Left lobe of liver (tissue), 2 donors: ENCODE measurements around the gene LDHB. TPM values are rescaled to one million over a fixed set of nuclear protein-coding genes. Genes with fewer than 3 reads are reported as not detected.
"Not testable (repeated sequence)": the region's sequence is repeated elsewhere in the genome, so short reads cannot be mapped to it uniquely, and the experiment has no call there.

Experiments
- ATAC-seq: fragments of 200-7000 bp; cut with Tn5 transposase; one replicate; pipeline ENCODE4 v1.9.1; 2020; ENCODE audit warnings: mild to moderate bottlenecking, moderate library complexity
- DNase-seq: peaks from one replicate; pipeline ENCODE4 v3.0.0-alpha.2; 2020; ENCODE audit warnings: low spot score
- total RNA-seq: library from RNA; stranded (reverse); gene quantifications from one replicate; pipeline ENCODE4 v1.2.1, GENCODE V29; 2021
- donor health status: DM: no; HTN: no; CAD: no; lungs with moderate emphysema.
- donor health status: DM: no; HTN: yes; CAD: no.

LDHB gene
- total RNA-seq: 23.2 TPM

- DNase-seq (peak; percentile 73), ATAC-seq (peak; percentile 95)
These were observed at the start of gene LDHB for GRCh38 chr12:21657326-21658077. LDHB (minus strand) TSS chr12:21657842; CDS start chr12:21654671, 3,171 bp downstream.

DNA sequence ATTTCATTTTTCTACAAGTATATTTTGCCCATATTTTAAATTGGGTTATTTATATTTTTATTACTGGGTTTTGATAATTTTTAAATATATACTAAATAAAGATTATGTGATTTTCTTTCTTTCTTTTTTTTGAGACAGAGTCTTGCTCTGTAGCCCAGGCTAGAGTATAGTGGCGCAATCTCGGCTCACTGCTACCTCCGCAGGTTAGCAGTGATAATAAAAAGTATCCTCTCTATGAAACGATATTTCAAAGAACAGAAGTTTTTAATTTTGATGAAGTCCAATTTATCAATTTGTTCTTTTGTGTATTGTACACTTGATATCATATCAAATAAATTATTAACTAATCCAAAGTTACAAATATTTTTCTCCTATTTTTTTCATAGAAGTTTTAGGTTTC is 47.2 kb upstream of the LDHB start:
- no peak for DNase-seq
- ATAC-seq: no peak

- DNase-seq (no peak), ATAC-seq (no peak)
These were observed 42.2 kb upstream of the LDHB start for GRCh38 chr12:21699851-21700250.

DNA sequence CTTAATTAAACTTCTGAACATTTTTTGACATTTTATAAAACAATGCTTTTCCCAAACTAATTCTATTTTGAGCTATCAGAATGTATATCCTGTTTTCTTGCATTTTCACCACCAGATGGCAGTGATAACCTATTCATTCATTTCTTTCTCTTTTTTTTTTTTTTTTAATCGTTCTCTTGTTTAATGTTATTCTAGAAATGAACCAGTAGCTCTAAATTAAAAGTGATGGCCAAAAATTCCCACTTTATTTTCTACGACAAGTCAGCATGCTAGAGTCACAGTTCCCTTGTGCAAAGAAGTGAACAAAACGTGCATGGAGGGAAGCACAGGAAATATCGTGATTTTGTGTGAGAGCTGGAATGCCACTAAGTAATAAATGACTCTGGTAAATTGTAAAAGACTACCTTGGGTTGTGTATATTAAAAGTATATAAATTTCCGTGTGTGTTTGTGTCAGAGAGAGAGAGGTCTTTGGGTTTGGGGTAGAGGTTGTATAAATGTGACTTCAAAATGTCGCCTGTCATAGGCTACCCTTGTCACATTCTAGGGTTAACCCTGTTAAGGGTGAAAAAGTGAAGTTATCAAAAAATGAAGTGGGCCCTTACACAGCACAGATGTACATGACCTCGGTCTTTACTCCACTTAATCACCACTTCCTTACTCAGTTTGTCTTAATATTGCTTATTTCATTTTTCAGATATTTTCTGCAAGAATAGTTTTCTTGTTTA is 40.4 kb upstream of the LDHB start:
- no peak for DNase-seq
- peak; percentile 82 for ATAC-seq

DNA sequence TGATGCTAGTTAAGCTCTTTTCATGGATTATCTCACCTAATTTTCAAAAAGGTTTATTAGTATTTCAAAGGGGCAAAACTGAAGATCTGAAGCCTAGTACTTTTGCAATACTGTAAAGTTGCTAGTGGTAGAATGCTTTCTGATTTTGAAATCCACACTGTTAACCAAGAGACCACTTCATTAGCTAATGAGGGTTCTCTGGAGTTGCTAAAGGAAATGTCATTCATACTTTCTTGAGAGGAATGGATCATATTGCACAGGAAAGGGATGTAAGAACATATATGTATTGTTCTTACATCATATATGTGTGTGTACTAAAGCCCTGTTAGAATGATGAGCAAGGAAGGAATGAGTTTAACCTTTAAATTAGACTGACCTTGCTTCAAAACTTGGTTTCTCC is 39.0 kb upstream of the LDHB start:
- no peak for ATAC-seq
- no peak for DNase-seq

GRCh38 chr12:21695986-21696385 is 38.3 kb upstream of the LDHB start:
- DNase-seq (no peak), ATAC-seq (no peak)

DNA sequence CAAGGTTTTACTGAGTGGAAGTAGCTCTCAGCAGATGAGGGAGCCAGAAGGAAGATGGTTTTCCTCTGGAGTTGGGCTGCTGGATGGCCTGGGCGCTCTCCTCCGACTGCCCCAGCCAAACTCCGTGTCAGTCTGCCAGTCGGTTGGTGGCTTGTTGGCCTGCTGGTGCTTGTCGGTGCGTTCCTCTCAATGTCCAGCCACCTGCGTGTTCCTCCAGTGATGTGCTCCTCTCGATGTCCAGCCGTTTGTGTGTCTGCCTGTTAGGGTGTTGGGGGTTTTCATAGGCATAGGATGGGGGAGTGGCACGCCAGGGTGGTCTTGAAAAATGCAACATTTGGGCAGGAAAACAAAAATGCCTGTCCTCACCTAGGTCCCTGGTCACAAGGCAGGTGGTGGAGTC is 37.0 kb upstream of the LDHB start:
- no peak for DNase-seq
- ATAC-seq: no peak

DNA sequence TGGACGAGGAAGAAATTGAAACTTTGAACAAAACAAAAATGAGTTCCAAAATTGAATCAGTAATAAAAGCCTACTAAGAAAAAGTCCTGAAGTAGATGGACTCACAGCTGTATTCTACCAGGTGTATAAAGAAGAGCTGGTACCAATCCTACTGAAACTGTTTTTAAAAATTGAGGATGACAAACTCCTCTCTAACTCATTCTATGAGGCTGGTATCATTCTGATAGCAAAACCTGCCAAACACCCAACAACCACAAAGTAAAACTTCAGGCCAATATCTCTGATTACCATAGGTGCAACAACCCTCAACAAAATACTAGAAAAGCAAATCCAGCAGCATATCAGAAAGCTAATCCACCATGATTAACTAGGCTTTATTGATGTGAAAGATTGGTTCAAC is 33.9 kb upstream of the LDHB start:
- ATAC-seq: no peak
- no peak for DNase-seq

DNA sequence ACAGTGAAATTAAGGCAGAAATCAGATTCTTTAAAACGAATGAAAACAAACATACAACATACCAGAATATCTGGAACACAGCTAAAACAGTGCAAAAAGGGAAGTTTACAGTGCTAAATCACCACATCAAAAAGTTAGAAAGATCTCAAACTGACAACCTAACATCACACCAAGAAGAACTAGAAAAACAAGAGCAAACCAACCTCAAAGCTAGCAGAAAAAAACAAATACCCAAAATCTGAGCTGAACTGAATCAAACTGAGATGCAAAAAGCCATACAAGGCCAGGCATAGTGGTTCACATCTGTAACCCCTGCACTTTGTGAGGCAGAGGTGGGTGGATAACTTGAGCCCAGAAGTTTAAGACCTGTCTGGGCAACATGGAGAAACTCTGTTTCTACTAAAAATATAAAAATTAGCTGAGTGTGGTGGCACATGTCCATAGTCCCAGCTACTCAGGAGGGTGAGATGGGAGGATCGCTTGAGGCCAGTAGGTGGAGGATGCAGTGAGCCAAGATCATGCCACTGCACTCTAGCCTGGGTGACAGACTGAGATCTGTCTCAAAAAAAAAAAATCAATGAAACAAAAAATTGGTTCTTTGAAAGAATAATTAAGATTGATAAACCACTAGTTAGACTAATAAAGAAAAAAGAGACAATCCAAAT is 33.2 kb upstream of the LDHB start:
- no peak for DNase-seq
- ATAC-seq: no peak

GRCh38 chr12:21683115-21683514 is 25.5 kb upstream of the LDHB start:
- ATAC-seq (peak; percentile 80), DNase-seq (peak; percentile 71)

DNA sequence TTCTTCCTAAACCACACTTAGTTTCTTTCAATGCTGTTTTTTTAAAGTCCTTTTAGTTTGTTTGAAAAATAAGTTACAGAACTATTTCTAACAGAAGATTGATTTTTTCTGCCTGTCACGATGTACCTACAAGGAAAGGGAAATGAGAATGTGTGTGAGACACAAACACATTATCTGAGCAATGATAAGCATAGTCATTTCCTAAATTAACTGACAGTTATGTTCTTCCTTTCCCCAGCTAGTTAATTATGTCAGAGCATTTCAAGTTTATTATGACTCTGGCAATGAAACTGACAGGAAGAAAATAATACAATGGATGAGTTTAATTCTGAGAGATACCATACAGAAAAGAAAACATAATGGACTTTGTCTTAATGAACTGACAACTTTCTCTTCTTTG is 21.3 kb upstream of the LDHB start:
- no peak for ATAC-seq
- no peak for DNase-seq

GRCh38 chr12:21677622-21678277 is 20.1 kb upstream of the LDHB start:
- DNase-seq (no peak), ATAC-seq (no peak)

DNA sequence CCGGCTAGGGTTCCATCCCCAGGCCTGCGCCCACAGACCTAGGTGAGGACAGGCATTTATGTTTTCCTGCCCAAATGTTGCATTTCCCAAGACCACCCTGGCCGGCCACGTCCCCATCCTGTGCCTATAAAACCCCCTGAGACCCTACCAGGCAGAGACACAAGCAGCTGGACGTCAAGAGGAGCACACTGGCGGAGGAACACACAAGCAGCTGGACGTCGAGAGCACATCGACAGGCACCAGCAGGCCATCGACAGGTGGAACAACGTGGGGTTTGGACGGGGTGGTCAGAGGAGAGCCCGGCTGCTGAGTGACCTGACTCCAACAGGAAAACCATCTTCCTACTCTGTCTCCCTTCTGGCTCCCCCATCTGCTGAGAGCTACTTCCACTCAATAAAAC is 19.6 kb upstream of the LDHB start:
- ATAC-seq: no peak
- no peak for DNase-seq

DNA sequence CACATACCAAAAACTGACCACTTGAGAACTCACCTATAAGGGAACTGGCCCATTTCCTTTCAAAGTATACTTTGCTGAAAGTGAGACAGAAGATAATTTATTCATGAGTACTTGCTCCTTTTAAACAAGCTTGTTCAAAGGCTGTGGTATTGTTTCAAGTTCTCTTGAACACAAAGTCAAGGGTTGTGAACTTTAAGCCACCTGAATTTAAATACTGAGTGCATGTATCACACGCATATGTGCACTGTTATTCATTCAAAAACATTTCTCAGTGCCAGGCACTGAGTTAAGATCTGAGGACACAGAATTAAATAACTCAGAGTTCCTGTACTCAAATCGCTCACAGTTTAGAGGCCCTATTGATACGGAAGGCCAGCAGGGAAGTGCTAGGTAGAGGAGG is 19.1 kb upstream of the LDHB start:
- ATAC-seq (no peak), DNase-seq (no peak)

- ATAC-seq (no peak), DNase-seq (no peak)
These were observed 18.0 kb upstream of the LDHB start for GRCh38 chr12:21675641-21676040.

DNA sequence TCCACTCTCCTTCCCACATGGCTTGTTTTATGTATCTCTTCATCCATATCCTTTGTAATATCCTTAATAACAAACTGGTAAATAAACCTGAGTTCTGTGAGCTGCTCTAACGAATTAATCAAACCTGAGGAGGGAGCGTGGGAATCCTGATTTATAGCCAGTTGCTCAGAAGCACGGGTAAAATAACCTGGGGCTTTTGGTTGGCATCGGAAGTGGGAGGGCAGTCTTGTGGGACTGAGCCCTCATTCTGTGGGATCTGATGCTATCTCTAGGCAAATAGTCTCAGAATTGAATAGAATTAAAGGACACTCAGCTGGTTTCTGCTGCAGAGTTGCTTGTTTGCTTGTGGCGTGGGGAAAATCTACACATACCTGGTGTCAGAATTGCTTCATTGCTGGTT is 17.5 kb upstream of the LDHB start:
- no peak for ATAC-seq
- DNase-seq: no peak

DNA sequence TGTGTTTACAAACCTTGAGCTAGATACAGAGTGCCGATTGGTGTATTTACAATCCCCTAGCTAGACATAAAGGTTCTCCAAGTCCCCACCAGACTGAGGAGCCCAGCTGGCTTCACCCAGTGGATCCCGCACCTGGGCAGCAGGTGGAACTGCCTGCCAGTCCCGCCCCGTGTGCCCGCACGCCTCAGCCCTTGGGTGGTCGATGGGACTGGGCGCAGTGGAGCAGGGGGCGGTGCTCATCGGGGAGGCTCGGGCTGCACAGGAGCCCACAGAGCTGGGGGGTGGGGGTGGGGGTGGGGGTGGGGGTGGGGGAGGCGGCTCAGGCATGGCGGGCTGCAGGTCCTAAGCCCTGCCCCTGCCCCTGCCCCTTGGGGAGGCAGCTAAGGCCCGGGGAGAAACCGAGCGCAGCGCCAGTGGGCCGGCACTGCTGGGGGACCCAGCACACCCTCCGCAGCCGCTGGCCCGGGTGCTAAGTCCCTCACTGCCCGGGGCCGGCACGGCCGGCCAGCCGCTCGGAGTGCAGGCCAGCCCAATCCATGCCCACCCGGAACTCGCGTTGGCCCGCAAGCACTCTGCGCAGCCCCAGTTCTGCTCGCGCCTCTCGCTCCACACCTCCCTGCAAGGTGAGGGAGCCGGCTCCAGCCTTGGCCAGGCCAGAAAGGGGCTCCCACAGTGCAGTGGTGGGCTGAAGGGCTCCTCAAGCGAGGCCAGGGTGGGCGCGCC is 16.3 kb upstream of the LDHB start:
- not testable (repeated sequence) for ATAC-seq, DNase-seq

DNA sequence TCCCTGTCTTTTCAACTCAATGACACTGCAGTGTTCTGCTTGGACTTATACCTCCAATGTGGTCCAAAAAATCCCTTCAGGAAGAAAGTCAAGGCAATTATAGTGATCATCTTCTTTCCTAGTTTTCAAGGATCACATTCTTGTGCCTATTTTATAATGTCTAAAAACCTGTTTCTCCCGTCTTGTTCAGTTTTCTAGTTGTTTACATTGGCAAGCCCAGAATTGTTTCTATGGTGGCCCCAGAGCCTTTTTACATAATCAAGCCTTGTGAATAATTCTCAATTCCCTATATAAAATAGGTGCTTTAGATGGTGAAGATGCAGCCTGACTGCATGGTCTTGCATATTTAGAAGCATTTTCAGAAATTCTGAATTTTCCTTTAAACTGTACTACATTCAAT is 14.5 kb upstream of the LDHB start:
- DNase-seq (no peak), ATAC-seq (no peak)

- ATAC-seq (no peak), DNase-seq (no peak)
These were observed 9.1 kb upstream of the LDHB start for GRCh38 chr12:21666722-21667121.

DNA sequence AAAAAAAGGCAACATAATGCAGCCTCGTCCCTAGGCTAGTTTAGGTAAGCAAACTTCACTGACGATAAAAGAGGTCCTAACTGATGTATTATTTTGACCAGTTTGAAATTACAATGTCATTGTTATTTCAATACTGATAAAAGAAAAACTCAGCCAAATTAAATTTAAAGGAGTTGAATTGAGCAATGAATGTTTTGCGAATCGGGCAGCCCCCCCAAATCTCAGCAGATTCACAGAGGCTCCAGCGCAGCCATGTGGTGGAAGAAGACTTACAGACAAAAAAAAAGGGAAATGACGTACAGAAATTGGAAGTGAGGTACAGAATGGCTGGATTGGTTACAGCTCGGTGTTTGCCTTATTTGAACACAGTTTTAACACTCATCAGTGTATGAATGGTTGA is 8.2 kb upstream of the LDHB start:
- DNase-seq: no peak
- ATAC-seq: no peak
